GM21528 (cell line): ENCODE measurements around the gene CACNA1C.

Source experiments
- ATAC-seq: cut with Tn5 transposase; IDR thresholded peaks from one replicate; pipeline ENCODE4 v1.9.1; 2021; ENCODE audit warnings: mild to moderate bottlenecking, moderate library complexity; ENCODE audit not compliant: unreplicated experiment, low FRiP score

CACNA1C gene

GRCh38 chr12:2553388-2554126, 500.8 kb downstream of the CACNA1C start:
- no peak for ATAC-seq

GRCh38 chr12:2555487-2556082, 502.8 kb downstream of the CACNA1C start:
- ATAC-seq, result no peak

- no peak for ATAC-seq
These were observed 504.8 kb downstream of the CACNA1C start for GRCh38 chr12:2557597-2557996.

- ATAC-seq, result no peak
These were observed 507.1 kb downstream of the CACNA1C start for GRCh38 chr12:2559931-2560330.

- ATAC-seq, result no peak
These were observed 507.6 kb downstream of the CACNA1C start for GRCh38 chr12:2560356-2560755.

- ATAC-seq, result no peak
These were observed 508.6 kb downstream of the CACNA1C start for GRCh38 chr12:2561367-2561766.

GRCh38 chr12:2562400-2562799, 509.6 kb downstream of the CACNA1C start:
- ATAC-seq, result no peak

- ATAC-seq, result no peak
These were observed 510.9 kb downstream of the CACNA1C start for GRCh38 chr12:2563709-2564108.

- ATAC-seq, result no peak
These were observed 513.4 kb downstream of the CACNA1C start for GRCh38 chr12:2566161-2566560.

GRCh38 chr12:2567711-2568110, 514.9 kb downstream of the CACNA1C start:
- ATAC-seq, result no peak

GRCh38 chr12:2570562-2570961, 517.8 kb downstream of the CACNA1C start:
- ATAC-seq, result no peak

GRCh38 chr12:2574355-2574935, 521.7 kb downstream of the CACNA1C start:
- ATAC-seq, result no peak

GRCh38 chr12:2575245-2575644, 522.5 kb downstream of the CACNA1C start:
- ATAC-seq, result no peak

- no peak for ATAC-seq
These were observed 525.4 kb downstream of the CACNA1C start for GRCh38 chr12:2578211-2578610.

- ATAC-seq, result no peak
These were observed 526.0 kb downstream of the CACNA1C start for GRCh38 chr12:2578772-2579171.

- no peak for ATAC-seq
These were observed 528.0 kb downstream of the CACNA1C start for GRCh38 chr12:2580821-2581220.

- ATAC-seq, result no peak
These were observed 528.7 kb downstream of the CACNA1C start for GRCh38 chr12:2581293-2582045.

GRCh38 chr12:2582631-2583030, 529.8 kb downstream of the CACNA1C start:
- ATAC-seq, result no peak

- no peak for ATAC-seq
These were observed 530.3 kb downstream of the CACNA1C start for GRCh38 chr12:2583091-2583497.

- no peak for ATAC-seq
These were observed 531.0 kb downstream of the CACNA1C start for GRCh38 chr12:2583642-2584401.
